Heart left ventricle (tissue), 16 donors: Measurements from ENCODE around the gene NPTXR. TPM values are rescaled to one million over a fixed set of nuclear protein-coding genes. Genes with fewer than 3 reads are reported as not detected.

Experiments
- ATAC-seq, 4 donors: fragments of 200-7000 bp; cut with Tn5 transposase; one replicate each; pipeline ENCODE4 v1.9.1; 2020 to 2022; ENCODE audit warnings: moderate library complexity in 4 of 4, mild to moderate bottlenecking in 3 of 4, moderate number of reproducible peaks in 1 of 4
- DNase-seq, 5 donors: peaks; one replicate each; pipeline ENCODE4 v3.0.0-alpha.2; 2020
- H3K27ac ChIP-seq, 12 donors: fragments of 200-600 bp; sonication (generic) in 4 of 12; one replicate each; pipeline versions ENCODE4 v1.5.0 to v1.8.0; 2016 to 2022; ENCODE audit warnings: mild to moderate bottlenecking in 2 of 12
- H3K27me3 ChIP-seq, 9 donors: fragments of 200-600 bp; sonication (generic) in 2 of 9; one replicate each; pipeline versions ENCODE4 v1.5.1 to v1.8.0; 2016 to 2022; ENCODE audit warnings: mild to moderate bottlenecking in 3 of 9
- H3K36me3 ChIP-seq, 9 donors: fragments of 200-600 bp; sonication (generic) in 2 of 9; one replicate each; pipeline versions ENCODE4 v1.5.0 to v1.8.0; 2018 to 2022; ENCODE audit warnings: mild to moderate bottlenecking in 2 of 9
- H3K4me1 ChIP-seq, 12 donors: fragments of 200-600 bp; sonication (generic) in 4 of 12; one replicate each; pipeline versions ENCODE4 v1.5.0 to v1.8.0; 2016 to 2022; ENCODE audit warnings: mild to moderate bottlenecking in 3 of 12
- H3K4me3 ChIP-seq, 12 donors: fragments of 200-600 bp; sonication (generic) in 4 of 12; one replicate each; pipeline versions ENCODE4 v1.5.0 to v1.8.0; 2017 to 2022; ENCODE audit warnings: mild to moderate bottlenecking in 9 of 12, moderate library complexity in 4 of 12
- H3K9me3 ChIP-seq, 12 donors: fragments of 200-600 bp; sonication (generic) in 4 of 12; one replicate each; pipeline versions ENCODE4 v1.5.0 to v1.8.0; 2016 to 2022; ENCODE audit warnings: mild to moderate bottlenecking in 1 of 12
- CTCF ChIP-seq, 12 donors: fragments of 200-600 bp; sonication (generic) in 4 of 12; IDR thresholded peaks; one replicate each; pipeline versions ENCODE4 v1.5.0 to v1.8.0; 2018 to 2022; ENCODE audit warnings: antibody characterized with exemption in 12 of 12, mild to moderate bottlenecking in 5 of 12
- POLR2A ChIP-seq, 2 donors: fragments of 450-650 bp; IDR thresholded peaks; one replicate each; pipeline ENCODE4 v1.6.1; 2017; ENCODE audit warnings: antibody characterized with exemption in 2 of 2, mild to moderate bottlenecking in 2 of 2, moderate library complexity in 2 of 2
- WGBS, 4 donors: extraction: QIAGEN DNeasy Blood & Tissue Kit in 2 of 4; methylation state at CpG; one replicate each; pipeline versions ENCODE4 v1.1.5 to v1.1.7; 2013 to 2018; 5-methylcytosine and 5-hydroxymethylcytosine counted together
- intact Hi-C, 10 donors: fragments of 100-400 bp; cut with DNase I; formaldehyde crosslinking; loops; one replicate each; pipeline versions ENCODE4 v1.11.1 to v1.14.2; 2022
- polyA plus RNA-seq, 2 donors: library from polyadenylated mRNA; stranded (reverse); fragments of 200-250 nt; gene quantifications; one replicate each; pipeline ENCODE4 v1.2.3, GENCODE V29; 2013
- total RNA-seq, 9 donors: library from RNA; depleted of rRNA in 2 of 9; stranded (reverse); fragments of >200 nt in 2 of 9; fragmentation: NEBNext Ultra II Directional in 3 of 9; extraction: Animal tissue kit (Norgen Biotek cat#: 25700) in 3 of 9; gene quantifications; one replicate each; pipeline versions ENCODE4 v1.1.0 to v1.2.4, GENCODE V29; 2016 to 2023
- donor health status: ischemic (EF 13 %, LVEDD 7.1; RV severe dilation, severe dysfunction).
- donor health status: healthy with polysubstance abuse.
- donor health status: DM: no; HTN: yes; CAD: no.
- donor health status: DM: no; HTN: no; CAD: no.
- donor health status: ischemic (EF 25% LVEDD 6.9; RV normal size, moderate dysfunction).
- donor health status: ischemic (EF 25% LVEDD 5.7; RV mildly dilated, moderate dysfunction).
- donor health status: healthy.
- donor health status: DM: yes; HTN: yes; CAD: no.
- donor health status: ischemic (EF 35%, LVEDD 5.7; RV mildly dilated, moderate dysfunction).
- donor health status: nonischemic (EF 11% LVEDD 7.7; RV severe dilation, severe dysfunction).
- donor health status: DM: yes; HTN: yes; CAD: no.
- donor health status: PGD.
- donor health status: ischemic (EF 29% LVEDD 5.4; RV normal size, mild dysfunction).
- donor health status: nonischemic (EF 23%, LVEDD 6.1; RV moderate dilation, normal function).

Gene NPTXR
- total and polyA plus RNA-seq, 11 donors = 15.4 to 34.0 (median 19.1) TPM

GRCh38 chr22:38864361-38865191 is 20.7 kb upstream of the NPTXR start:
- intact Hi-C loops = loop anchor here in 8 of 10 donors (5.0 to 10.0 kb wide), 7 partner anchors 72 to 258 kb away; partner anchors contain the start of gene DNAL4 (in 1 of the 8)
- H3K27me3 ChIP-seq = no peaks in the 10 kb centered on the region
- DNase-seq = peak; percentile 75 to 85 (median 79)
- peaks cover 10 to 83% (median 51%) of the 10 kb centered on the region in 12 donors for H3K4me1 ChIP-seq
- peak overlapping the region; percentile 36 to 92 (median 76) for H3K27ac ChIP-seq
- H3K36me3 ChIP-seq = peaks cover 0 to 47% (median 21%) of the 10 kb centered on the region in 9 donors
- WGBS, 4 donors = 29 to 38% (median 31%) methylated on average over 16 to 24 of the region's 24 CpGs
- ATAC-seq = peak; percentile 13 to 81 (median 46)
- TF ChIP-seq POLR2A (IDR thresholded peaks at IDR 0.05) (no peak), CTCF (IDR thresholded peaks at IDR 0.05) (no peak)
- H3K4me3 ChIP-seq = peak overlapping the region in 3 of 12 donors; percentile 9 to 23 (median 21)
- H3K9me3 ChIP-seq = no peaks in the 10 kb centered on the region

- peak overlapping the region in 6 of 12 donors; percentile 36 to 85 (median 68) for H3K27ac ChIP-seq
- H3K27me3 ChIP-seq = no peaks in the 10 kb centered on the region
- TF ChIP-seq CTCF (IDR thresholded peaks at IDR 0.05) (no peak), POLR2A (IDR thresholded peaks at IDR 0.05) (no peak)
- ATAC-seq (no peak), DNase-seq (no peak)
- no peak overlapping the region for H3K4me3 ChIP-seq
- H3K9me3 ChIP-seq = no peaks in the 10 kb centered on the region
- 75 to 82% (median 80%) methylated on average over 12 of the region's 12 CpGs for WGBS, 4 donors
- peaks cover 0 to 39% (median 19%) of the 10 kb centered on the region in 9 donors for H3K36me3 ChIP-seq
- intact Hi-C loops = loop anchor here in 4 of 10 donors (5.0 to 10.0 kb wide), 4 partner anchors 86 to 251 kb away; no protein-coding TSS in a partner anchor
- peaks cover 10 to 73% (median 41%) of the 10 kb centered on the region in 12 donors for H3K4me1 ChIP-seq
Measured at GRCh38 chr22:38863531-38864131, 19.8 kb upstream of the NPTXR start.

GRCh38 chr22:38862375-38863329 is 18.8 kb upstream of the NPTXR start:
- DNase-seq = peak in 3 of 5 donors; percentile 44 to 69 (median 66)
- no peak overlapping the region for H3K4me3 ChIP-seq
- peaks cover 10 to 63% (median 38%) of the 10 kb centered on the region in 12 donors for H3K4me1 ChIP-seq
- no peaks in the 10 kb centered on the region for H3K27me3 ChIP-seq
- 52 to 64% (median 60%) methylated on average over 14 of the region's 14 CpGs for WGBS, 4 donors
- no peaks in the 10 kb centered on the region for H3K9me3 ChIP-seq
- H3K36me3 ChIP-seq = peaks cover 0 to 29% (median 17%) of the 10 kb centered on the region in 9 donors
- TF ChIP-seq CTCF (IDR thresholded peaks at IDR 0.05) = no peak
- TF ChIP-seq POLR2A (IDR thresholded peaks at IDR 0.05) = no peak
- peak in 3 of 4 donors; percentile 30 to 35 (median 31) for ATAC-seq
- intact Hi-C loops = loop anchor here in 4 of 10 donors (5.0 to 10.0 kb wide), 4 partner anchors 85 to 252 kb away; no protein-coding TSS in a partner anchor
- peak overlapping the region in 2 of 12 donors; percentile 19 to 82 for H3K27ac ChIP-seq
